Right hindlimb (tissue), 1 donor: ENCODE measurements around the gene RRBP1.

ENCODE experiments used
- DNase-seq: peaks from one replicate; pipeline ENCODE4 v3.0.0-alpha.2; 2018

The RRBP1 gene

DNA sequence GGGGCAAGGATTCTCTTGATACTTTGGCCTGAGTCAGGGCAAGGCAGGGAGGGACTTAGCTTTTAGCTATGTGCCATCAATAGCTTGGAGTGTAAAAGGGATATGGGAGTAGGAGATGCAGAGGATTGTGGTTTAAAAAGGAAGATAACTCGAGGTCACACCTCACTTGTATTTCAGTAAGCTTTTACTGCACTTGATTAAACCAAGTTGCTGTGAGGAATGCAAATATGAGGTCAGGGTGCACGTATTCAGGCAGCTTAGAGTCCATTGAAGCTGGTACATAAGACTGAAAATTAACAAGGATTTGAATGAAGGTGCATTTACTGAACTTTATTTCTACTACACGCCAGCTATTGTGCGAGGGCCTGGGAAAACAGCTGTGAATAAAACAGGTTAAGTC lies 80.1 kb downstream of the RRBP1 start:
- DNase-seq: no peak

DNA sequence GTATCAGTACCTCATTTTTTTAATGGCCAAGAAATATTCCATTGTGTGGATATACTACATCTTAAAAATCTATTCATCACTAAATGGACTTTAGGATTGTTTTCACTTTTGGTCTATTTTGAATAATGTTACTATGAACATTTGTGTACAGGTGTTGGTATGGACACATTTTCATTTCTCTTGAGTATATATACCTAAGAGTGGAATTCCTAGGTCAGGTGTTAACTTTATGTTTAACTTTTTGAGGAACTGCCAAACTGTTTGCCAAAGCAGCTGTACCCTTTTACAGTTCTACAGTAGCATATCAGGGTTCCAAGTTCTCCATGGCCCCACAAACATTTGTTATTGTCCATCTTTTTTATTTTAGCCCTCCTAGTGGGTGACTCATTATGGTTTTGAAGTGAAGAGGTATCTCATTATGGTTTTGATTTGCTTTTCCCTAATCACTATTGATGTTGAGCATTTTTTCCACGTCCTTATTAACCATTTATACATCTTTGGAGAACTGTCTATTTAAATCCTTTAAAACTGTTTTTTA lies 84.0 kb downstream of the RRBP1 start:
- DNase-seq: no peak

- no peak for DNase-seq
These were observed 86.2 kb downstream of the RRBP1 start for GRCh38 chr20:17595856-17596255.

- peak; percentile 69 for DNase-seq
These were observed 87.6 kb downstream of the RRBP1 start for GRCh38 chr20:17594443-17594842.

DNA sequence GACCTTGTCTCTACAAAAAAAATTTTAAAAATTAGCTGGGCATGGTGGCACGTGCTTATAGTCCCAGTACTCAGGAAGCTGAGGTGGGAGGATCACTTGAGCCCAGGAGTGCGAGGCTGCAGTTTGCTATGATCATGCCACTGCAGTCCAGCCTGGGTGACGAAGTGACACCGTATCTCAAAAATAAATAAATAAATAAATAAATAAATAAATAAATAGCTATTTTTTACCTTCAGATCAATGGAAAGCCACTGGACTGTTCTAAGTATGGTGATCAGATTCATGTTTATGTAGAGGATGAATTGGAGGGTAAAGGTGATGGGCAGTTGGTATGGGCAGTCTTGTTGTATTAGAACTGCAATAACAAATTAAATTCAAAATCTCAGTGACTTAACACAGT lies 88.1 kb downstream of the RRBP1 start:
- DNase-seq: no peak

DNA sequence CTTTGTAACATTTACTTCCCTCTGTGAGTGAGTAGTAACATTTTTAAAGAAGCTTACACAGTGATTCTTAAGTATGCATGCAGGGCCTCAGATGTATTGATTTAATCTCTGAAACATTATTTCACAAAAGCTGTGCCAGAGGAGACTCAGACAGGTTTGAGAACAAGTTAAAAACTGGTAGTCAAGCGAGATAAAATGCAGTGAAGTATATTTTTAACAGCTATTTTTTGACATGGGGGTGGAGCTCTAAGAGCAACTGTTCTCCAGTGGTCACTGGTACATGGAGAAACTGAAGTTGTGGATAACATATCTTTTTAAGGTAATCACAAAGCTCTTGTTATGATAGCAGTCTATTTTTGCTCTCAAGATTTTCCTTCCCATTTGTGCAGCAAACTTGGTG lies 91.8 kb downstream of the RRBP1 start:
- DNase-seq: no peak

- no peak for DNase-seq
These were observed 92.7 kb downstream of the RRBP1 start for GRCh38 chr20:17589161-17589834.

DNA sequence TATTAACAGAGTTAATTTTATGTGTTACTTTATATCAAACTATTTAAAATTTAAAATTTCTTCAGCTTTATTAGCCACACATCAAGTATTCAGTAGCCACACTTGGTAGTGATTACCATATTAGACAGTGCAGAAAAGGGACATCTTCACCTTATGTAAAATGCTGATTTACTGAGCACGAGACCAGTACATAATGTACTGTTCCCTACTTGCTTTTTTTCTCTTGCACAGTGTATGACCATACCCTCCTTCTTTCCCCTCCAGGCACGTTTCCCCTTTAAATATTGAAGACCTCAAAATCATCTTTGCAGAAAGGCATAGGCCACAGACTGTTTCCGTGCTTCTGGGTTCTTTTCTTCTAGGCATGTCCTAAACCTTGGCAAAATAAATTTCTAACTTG lies 94.2 kb downstream of the RRBP1 start:
- no peak for DNase-seq

- no peak for DNase-seq
These were observed 94.9 kb downstream of the RRBP1 start for GRCh38 chr20:17587148-17587547.

DNA sequence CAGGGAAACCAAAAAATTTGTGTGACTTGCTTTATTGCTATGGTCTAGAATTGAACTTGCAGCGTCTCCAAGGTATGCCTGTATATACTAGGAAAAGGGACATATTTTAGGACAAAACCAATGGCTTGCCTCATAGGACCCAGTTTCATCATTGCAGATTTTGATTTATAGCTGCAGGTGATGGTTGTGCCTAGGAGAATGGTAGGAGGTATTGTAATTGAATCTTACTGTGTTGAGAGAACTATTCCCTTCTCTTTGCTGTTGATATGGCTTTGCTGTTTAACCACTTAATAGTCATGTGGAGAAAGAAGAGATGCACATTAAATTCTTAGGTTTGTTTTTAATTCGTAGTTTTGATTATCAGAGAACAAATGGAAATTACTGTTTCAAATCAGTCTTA lies 95.8 kb downstream of the RRBP1 start:
- no peak for DNase-seq

- no peak for DNase-seq
These were observed 97.4 kb downstream of the RRBP1 start for GRCh38 chr20:17584689-17585088.

DNA sequence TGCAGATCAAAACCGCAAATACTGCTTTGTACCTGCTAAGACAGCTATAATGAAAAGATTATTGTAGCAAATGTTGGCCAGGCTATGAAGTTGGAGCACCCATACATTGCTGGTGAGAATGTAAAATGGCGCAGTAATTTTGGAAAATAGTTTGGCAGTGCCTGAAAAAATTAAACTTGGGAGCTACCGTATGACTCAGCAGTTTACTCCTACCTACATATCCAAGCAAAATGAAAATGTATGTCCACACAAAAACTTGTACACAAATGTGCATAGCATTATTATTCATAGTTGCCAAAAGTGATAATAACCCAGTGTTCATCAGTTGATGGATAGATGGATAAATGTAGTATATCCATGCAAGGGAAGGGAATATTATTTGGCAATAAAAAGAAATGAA lies 98.9 kb downstream of the RRBP1 start:
- no peak for DNase-seq

DNA sequence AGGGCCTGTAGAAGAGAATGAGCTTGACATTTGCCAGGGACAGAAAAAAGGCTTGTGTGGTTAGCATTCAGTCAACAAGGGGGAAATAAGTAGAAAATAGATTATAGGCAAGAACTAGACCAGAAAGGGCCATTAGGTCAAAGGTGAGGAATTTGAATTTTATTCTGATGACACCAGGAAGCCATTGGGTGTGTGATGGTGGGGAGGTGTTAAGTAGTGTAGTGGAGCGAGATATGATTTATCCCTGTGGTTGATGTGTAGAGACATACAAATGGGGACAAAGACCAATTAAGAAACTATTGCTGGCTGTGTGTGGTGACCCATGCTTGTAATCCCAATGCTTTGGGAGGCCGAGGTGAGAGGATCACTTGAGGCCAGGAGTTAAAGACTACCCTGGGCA lies 101.1 kb downstream of the RRBP1 start:
- no peak for DNase-seq

GRCh38 chr20:17579369-17580039 lies 102.5 kb downstream of the RRBP1 start:
- DNase-seq: no peak

DNA sequence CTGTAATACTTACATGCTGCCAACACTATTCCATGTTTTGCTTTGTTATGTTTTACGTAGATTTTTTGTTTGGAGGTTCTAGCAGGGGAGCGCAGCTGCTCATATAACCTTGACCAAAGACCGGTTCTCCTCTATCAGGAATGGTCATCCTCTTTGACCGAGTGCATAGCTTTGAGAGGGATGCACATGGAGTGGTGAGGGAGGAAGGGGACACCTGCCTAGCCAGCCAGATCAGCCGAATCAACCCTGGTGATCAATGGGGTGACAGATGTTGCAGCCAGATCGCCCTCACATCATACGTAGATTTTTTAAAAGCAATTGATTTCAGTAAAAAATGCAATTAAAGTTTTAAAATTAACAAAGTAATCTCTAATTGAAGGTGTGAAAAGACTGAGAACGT lies 105.8 kb downstream of the RRBP1 start:
- no peak for DNase-seq

GRCh38 chr20:17573463-17573862 lies 108.6 kb downstream of the RRBP1 start:
- no peak for DNase-seq

- no peak for DNase-seq
These were observed 109.9 kb downstream of the RRBP1 start for GRCh38 chr20:17572034-17572638.

DNA sequence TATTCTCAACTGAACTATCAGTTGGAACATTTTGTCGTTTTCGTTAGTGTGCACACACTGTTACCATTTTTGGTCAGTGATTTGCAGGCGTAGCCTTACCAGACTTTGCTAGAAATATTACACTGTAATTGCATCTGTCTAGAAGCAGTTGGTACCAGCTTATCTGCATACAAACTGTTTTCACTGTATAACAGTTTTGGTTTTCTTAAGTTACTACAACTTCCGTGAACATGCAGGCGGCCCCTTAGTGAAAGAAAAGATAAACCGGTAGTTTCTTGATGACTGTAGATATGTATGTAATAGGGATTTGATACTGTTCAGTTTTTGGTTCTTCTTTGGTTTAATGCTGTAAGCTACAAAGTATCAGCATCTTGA lies 110.9 kb downstream of the RRBP1 start:
- DNase-seq: no peak

GRCh38 chr20:17570347-17571152 lies 111.5 kb downstream of the RRBP1 start:
- DNase-seq: peak; percentile 82

DNA sequence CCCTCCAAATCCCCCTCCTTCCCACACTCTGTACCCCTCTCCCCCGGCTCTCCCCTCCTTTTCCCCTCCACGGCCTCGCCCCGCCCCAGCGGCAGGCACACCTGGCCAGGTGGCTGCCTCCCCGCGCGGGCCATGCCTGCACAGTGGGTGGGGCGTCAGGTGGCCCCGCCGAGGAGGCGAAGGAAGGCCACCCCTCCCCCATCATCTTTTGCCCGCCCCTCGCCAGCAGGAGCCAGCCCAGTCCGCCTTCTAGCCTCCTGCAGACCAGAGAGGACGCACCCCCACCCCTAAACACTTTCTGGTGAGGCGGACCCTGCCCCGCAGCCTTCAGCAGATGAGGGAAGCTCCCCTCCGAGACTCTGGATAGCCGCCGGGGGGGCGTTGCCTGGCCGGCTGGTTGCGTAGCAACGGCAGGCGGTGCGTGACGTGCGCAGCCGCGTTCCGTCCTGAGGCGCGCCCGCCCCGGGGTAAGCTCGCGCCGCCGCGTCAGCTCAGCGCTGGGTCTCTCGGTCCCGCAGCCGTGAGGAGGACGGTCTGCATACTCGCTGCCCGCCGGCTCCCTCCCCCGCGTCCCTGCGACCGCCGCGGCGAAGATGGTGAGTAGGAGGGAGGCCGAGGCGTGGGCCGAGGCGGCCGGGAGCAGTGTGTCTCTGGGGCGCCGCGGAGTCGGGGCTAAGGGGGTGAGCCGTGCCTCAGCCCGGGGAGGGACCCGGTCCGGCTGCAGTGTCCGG lies 112.3 kb downstream of the RRBP1 start, which contains the start of gene DSTN:
TSS of gene DSTN (plus strand) at position 460 of the 731 bp plus-strand sequence. CDS start at position 594, 134 bp downstream.
- peak; percentile 96 for DNase-seq

GRCh38 chr20:17568972-17569521 lies 113.0 kb downstream of the RRBP1 start:
- peak; percentile 91 for DNase-seq
